Measurements from ENCODE around the gene RMND5B.
"Not testable (repeated sequence)": the region's sequence is repeated elsewhere in the genome, so short reads cannot be mapped to it uniquely, and the experiment has no call there.

RMND5B gene

DNA sequence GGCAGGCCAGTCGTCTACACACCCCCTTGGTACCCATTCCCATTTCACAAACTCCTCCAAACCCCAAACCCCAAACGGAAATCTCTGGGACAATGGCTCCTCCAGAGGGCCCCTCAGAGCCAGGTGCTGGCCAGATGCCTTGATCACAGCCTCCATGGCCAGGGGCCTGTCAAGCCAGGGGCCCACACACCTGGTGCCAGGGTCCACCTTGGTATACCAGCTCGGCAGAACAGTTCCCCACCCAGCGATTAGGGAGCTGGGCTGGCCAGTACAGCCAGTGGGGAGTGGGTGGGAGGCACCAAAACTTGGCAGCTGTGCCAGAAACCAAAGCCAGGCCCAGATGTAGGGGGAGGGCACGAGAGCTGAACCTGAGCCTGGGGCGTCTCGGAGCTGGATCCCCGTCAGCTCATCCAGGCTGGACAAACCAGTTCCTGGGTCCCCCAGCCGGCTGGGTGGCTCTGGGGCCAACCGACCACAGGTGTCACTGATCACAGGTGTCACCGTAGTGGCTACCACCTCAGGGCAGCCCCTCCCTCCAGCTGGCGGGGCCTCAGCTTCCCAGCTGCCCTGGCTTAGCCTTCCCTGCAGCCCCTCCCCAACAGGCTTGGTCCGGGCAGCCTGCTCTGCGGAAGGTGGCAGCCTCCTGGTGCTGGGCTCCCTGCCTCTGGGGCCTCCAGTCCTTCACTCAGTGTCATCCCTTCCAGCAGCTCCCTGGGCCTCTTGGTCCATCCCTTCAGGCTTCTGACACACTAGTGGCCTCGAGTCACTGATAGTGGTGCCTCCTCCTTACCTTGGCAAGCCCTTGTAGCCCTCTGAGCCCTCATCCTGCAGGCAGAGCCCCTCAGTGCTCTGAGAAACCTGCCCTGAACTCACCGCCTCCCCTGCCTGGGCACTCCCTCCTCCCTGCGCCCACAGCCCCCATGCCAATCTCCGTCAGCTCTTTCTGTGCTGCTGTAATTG is 6.6 kb upstream of the RMND5B start:
- TF ChIP-seq, protein P1, sequence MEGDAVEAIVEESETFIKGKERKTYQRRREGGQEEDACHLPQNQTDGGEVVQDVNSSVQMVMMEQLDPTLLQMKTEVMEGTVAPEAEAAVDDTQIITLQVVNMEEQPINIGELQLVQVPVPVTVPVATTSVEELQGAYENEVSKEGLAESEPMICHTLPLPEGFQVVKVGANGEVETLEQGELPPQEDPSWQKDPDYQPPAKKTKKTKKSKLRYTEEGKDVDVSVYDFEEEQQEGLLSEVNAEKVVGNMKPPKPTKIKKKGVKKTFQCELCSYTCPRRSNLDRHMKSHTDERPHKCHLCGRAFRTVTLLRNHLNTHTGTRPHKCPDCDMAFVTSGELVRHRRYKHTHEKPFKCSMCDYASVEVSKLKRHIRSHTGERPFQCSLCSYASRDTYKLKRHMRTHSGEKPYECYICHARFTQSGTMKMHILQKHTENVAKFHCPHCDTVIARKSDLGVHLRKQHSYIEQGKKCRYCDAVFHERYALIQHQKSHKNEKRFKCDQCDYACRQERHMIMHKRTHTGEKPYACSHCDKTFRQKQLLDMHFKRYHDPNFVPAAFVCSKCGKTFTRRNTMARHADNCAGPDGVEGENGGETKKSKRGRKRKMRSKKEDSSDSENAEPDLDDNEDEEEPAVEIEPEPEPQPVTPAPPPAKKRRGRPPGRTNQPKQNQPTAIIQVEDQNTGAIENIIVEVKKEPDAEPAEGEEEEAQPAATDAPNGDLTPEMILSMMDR (IDR thresholded peaks at IDR 0.05), result no peak
- no peak for DNase-seq (ENCODE audit: low spot score)
- Histone ChIP-seq H3K27ac (no peak overlapping the region), H3K4me3 (no peak overlapping the region)

DNA sequence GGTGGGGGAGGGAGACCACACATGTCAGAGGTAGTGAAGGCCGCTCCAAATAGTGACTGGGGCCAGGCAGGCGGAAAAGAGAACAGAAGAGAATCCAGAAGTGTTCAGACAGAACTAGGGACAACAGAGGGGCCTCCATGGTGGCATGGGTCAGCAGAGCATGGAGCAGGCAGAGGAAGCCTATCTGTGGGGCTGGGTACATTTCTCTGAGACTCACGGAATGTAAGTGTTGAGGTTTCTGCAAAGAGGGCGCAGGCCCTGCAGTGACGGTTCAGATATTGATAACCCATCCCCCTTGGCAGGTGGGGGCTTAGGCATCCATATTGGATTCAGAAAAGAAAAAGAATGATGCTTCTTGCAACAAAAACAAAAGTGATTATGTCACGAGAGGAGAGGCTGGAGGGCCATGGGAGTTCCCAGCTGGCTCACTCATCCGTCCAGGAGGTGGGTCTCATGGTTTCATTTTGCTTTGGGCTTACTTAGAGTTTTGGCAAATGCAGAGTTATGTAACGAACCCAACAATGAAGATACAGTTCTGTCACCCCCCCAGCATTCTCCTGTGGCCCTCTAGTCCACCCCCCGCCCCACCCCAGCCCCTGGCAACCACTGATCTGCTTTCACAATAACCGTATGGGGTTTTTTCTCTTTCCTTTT is 5.4 kb upstream of the RMND5B start:
- no peak overlapping the region for H3K27ac ChIP-seq
- TF ChIP-seq, protein P1 (IDR thresholded peaks at IDR 0.05), result no peak
- DNase-seq (ENCODE audit: low spot score), result no peak
- H3K4me3 ChIP-seq, result no peak overlapping the region

DNA sequence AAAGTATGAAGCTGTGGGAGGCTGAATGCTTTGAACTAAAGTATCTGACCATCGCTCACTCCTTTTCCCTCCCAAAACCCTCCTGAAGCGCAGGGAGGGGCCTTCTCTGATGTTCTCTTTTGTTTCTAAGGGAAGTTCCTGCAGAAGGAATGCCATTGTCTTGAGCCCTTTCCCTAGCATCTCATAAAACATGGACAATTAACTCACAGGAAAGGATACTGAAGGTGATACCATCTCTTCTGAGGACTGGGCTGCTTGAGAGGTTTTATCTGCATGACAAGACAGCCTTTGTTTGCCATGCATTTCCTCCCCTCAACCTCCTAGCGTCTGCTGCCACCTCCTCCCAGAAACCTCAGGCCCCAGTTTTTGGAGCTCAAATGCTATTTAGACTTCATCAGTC is 4.3 kb upstream of the RMND5B start:
- Histone ChIP-seq H3K27ac (no peak overlapping the region), H3K4me3 (no peak overlapping the region)
- TF ChIP-seq, protein P1 (IDR thresholded peaks at IDR 0.05), result no peak
- no peak for DNase-seq (ENCODE audit: low spot score)

DNA sequence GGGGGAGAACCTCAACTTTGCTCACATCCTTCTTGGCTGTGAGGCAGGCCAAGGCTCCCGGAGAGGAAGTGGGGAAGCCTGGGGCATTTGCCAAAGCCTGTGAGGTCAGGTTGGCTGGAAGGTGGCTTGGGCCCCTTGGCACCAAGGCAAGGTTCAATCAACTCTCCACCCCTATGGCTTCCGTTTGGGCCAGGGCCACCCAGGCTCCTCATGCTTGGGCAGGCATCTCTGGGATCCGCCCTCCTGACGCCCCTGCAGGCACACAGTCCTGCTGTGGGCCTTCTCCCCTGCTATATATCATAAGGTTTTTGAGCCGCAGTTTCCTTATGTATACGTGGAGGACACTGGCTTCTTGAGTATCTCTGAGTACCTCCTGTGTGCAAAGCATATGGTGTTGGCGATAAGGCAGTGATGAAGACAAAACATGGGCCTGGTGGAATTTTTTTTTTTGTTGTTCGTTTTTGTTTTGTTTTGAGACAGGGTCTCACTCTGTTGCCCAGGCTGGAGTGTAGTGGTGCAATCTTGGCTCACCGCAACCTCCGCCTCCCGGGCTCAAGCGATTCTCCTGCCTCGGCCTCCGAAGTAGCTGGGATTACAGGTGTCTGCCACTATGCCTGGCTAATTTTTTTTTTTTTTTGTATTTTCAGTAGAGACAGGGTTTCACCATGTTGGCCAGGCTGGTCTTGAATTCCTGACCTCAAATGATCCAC is 3.4 kb upstream of the RMND5B start:
- not testable (repeated sequence) for DNase-seq (ENCODE audit: low spot score); H3K27ac ChIP-seq; H3K4me3 ChIP-seq

DNA sequence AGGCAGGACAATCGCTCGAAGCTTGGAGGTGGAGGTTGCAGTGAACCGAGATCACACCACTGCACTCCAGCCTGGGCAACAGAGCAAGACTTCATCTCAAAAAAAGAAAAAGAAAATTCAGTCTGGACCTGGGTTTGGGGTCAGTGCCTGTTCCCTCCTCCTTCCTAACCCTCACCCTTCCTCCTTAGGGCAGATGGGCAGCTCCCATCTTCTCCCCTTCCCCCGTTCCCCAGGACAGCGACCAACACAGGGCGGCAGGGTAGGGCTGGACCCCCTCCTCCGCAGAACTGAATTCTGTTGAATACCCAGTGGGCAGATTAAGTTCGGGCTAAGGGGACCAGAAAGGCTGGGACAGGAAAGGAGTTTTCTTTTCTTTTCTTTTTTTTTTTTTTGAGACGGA is 1.5 kb upstream of the RMND5B start:
- Histone ChIP-seq H3K4me3 (no peak overlapping the region), H3K27ac (no peak overlapping the region)
- no peak for DNase-seq (ENCODE audit: low spot score)
- TF ChIP-seq, protein P1 (IDR thresholded peaks at IDR 0.05), result no peak

DNA sequence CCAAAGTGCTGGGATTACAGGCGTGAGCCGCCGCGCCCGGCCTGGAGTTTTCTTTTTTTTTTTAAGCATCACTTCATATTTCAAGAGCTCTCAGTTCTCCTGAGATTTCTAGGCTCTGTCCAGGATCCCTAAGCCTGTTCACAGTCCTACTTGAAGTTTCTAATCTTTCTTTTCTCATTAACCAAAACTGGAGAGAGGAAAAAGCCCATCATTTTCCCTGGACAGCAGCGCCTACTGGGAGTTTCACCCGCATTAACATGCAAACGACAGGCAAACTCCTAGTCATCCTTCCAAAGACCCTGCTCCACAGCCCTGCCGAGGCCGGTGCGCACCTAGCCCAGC is 609 bp upstream of the RMND5B start:
- Histone ChIP-seq H3K4me3 (peak overlapping the region; percentile 84), H3K27ac (peak overlapping the region; percentile 88 to 95)
- not testable (repeated sequence) for DNase-seq (ENCODE audit: low spot score)

DNA sequence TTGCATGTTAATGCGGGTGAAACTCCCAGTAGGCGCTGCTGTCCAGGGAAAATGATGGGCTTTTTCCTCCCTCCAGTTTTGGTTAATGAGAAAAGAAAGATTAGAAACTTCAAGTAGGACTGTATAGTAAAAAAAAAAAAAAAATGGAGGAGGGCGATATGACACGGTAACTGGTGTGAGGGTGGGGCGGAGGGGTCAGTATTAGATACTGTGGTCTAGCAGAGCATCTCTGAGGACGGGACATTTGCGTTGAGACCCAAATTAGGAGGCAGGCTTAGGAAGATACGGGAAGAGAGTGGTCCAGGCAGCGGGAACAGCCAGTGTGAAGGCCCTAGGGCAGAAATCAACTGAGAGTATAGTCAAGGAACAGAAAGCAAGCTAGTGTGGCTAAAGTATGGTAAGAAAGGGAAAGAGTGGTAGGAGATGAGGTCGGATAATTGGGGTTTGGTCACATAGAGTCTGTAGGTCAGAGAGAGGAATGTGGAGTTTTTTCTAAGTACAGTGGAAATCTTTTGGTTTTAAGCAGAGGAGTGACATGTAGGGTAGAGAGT is 707 bp downstream of the RMND5B start:
- Histone ChIP-seq H3K4me3 (peak overlapping the region; percentile 84), H3K27ac (peak overlapping the region; percentile 88 to 95)
- no peak for DNase-seq (ENCODE audit: low spot score)
- TF ChIP-seq, protein P1 (IDR thresholded peaks at IDR 0.05), result no peak

Data from coronary artery (tissue), 2 donors.